ENCODE results near the gene ADORA3.
A peak's percentile ranks its signal among the peaks of the same experiment; 100 is the strongest.

Gene ADORA3

GRCh38 chr1:111452581-111452980 lies 50.9 kb downstream of the ADORA3 start:
- no peak for DNase-seq (ENCODE audit: low spot score)
- TF ChIP-seq, protein P1, sequence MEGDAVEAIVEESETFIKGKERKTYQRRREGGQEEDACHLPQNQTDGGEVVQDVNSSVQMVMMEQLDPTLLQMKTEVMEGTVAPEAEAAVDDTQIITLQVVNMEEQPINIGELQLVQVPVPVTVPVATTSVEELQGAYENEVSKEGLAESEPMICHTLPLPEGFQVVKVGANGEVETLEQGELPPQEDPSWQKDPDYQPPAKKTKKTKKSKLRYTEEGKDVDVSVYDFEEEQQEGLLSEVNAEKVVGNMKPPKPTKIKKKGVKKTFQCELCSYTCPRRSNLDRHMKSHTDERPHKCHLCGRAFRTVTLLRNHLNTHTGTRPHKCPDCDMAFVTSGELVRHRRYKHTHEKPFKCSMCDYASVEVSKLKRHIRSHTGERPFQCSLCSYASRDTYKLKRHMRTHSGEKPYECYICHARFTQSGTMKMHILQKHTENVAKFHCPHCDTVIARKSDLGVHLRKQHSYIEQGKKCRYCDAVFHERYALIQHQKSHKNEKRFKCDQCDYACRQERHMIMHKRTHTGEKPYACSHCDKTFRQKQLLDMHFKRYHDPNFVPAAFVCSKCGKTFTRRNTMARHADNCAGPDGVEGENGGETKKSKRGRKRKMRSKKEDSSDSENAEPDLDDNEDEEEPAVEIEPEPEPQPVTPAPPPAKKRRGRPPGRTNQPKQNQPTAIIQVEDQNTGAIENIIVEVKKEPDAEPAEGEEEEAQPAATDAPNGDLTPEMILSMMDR (IDR thresholded peaks at IDR 0.05), result no peak
- no peak overlapping the region for H3K4me3 ChIP-seq
- no peak overlapping the region for H3K27ac ChIP-seq

DNA sequence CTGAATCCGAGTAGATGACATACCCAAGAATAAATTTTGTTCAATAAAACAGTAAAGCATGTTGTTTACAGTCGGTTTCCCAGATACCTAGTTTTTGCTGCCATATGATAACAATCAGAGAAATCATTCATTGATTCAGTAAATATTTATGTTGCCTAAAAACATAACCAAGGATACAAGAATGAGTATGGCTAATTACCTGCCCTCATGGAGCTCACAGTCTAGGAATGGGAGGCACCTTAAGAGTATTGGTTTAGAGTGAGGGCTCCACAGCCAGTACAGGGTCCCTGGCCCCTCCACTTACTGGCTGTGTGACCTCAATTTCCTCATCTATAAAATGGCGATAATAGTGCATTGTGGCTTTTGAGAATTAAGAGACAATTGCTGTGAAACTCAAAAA lies 53.2 kb downstream of the ADORA3 start:
- Histone ChIP-seq H3K4me3 (peak overlapping the region; percentile 95), H3K27ac (no peak overlapping the region)
- TF ChIP-seq, protein P1 (IDR thresholded peaks at IDR 0.05), result no peak
- no peak for DNase-seq (ENCODE audit: low spot score)

- no peak for DNase-seq (ENCODE audit: low spot score)
- TF ChIP-seq, protein P1 (IDR thresholded peaks at IDR 0.05), result no peak
- peak overlapping the region; percentile 95 for H3K4me3 ChIP-seq
- H3K27ac ChIP-seq, result peak overlapping the region; percentile 78 to 91
Observed at GRCh38 chr1:111449703-111450017, 53.8 kb downstream of the ADORA3 start.
